ENCODE measurements around the gene ENDOV. TPM values are rescaled to one million over a fixed set of nuclear protein-coding genes. Genes with fewer than 3 reads are reported as not detected.
A peak's percentile ranks its signal among the peaks of the same experiment; 100 is the strongest.

ENDOV gene
- total RNA-seq, 3 donors from 2014 or later = 24.1 to 29.7 (median 24.9) TPM

DNA sequence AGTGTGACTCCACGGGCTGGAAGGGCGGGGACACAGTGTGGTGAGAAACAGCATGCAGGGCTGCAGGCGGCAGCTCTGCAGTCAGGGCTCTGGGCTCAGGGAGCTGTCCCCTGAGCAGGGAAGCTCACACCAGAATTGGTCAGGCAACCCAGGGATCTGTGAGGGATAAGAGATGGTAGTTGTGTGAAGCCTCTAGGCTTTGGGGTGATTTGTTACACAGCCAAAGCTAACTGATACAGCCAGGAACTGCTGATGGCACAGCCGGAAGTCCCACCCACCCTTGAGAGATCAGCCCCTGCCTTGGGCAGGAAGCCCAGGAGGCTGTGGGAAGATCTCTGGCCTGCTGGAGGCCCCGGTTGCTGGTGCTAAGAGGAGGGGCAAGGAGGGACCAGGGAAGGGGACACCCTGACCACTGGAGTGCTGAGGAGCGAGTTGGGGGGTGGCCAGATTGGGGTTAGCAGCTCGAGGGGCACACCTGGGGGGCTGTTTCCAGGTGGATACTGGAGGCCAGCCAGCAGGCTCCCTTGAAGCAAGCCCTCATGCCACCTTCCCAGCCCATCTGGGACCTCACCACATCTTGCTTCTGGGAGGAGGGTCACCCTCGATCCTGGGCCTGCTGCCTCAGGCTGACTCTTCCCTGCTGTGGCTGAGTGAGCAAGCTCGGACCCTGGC lies 36.3 kb downstream of the ENDOV start:
- Histone ChIP-seq H3K36me3 (ENCODE audit: low read depth) (no peaks in the 10 kb centered on the region), H3K4me3 (no peak overlapping the region), H3K9me3 (no peaks in the 10 kb centered on the region), H3K4me1 (ENCODE audit: low read depth) (peaks cover 6% of the 10 kb centered on the region)
- no peak for ATAC-seq
- DNase-seq = no peak
- no peak for TF ChIP-seq CTCF (IDR thresholded peaks at IDR 0.05)
- intact Hi-C loops (cut with DNase I, micrococcal nuclease) = no loop called here

GRCh38 chr17:80452173-80452915 lies 37.4 kb downstream of the ENDOV start:
- ATAC-seq (no peak), DNase-seq (no peak)
- Histone ChIP-seq H3K9me3 (no peaks in the 10 kb centered on the region), H3K4me1 (ENCODE audit: low read depth) (peaks cover 6% of the 10 kb centered on the region), H3K4me3 (no peak overlapping the region), H3K36me3 (ENCODE audit: low read depth) (no peaks in the 10 kb centered on the region)
- no peak for TF ChIP-seq CTCF (IDR thresholded peaks at IDR 0.05)
- intact Hi-C loops (cut with DNase I, micrococcal nuclease) = no loop called here

GRCh38 chr17:80453126-80453997 lies 38.4 kb downstream of the ENDOV start:
- no peak for TF ChIP-seq CTCF (IDR thresholded peaks at IDR 0.05)

DNA sequence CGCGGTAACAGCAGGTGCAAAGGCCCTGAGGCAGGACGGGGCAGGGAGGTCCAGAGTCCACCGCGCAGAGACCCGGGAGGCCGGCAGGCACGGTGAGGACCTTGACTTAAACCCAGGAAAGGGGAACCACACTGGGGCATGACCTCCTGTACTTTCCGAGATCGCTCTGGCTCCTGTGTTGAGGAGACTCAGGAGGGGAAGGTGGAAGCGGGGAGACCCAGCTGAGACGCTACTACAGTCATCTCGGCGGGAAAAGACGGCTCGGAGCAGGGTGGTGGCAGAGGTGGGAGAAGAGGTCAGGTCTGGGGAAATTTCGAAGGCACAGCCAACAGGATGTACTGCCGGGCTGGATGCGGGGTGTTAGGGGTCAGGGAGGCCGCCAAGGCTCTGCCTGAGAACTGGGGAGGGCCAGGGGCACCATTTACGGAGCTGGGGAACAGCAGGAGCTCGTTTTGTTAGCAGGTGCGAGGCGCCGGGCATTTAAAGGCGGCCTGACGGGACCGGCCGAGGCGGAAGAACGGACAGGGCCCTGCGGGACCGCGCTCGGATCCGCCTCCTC lies 39.1 kb downstream of the ENDOV start:
- ATAC-seq = peak; percentile 40
- no peak for TF ChIP-seq CTCF (IDR thresholded peaks at IDR 0.05)
- no peak for DNase-seq

More at GRCh38 chr17:80453126-80453997, 38.4 kb downstream of the ENDOV start:
- H3K4me1 ChIP-seq (ENCODE audit: low read depth) = peaks cover 6% of the 10 kb centered on the region
- H3K4me3 ChIP-seq = no peak overlapping the region
- H3K36me3 ChIP-seq (ENCODE audit: low read depth) = no peaks in the 10 kb centered on the region
- no peaks in the 10 kb centered on the region for H3K9me3 ChIP-seq
- intact Hi-C loops (cut with DNase I, micrococcal nuclease) = no loop called here
- no peak for DNase-seq
- ATAC-seq = no peak

GRCh38 chr17:80454557-80455335 lies 39.8 kb downstream of the ENDOV start:
- Histone ChIP-seq H3K36me3 (ENCODE audit: low read depth) (no peaks in the 10 kb centered on the region), H3K4me1 (ENCODE audit: low read depth) (peaks cover 6% of the 10 kb centered on the region), H3K9me3 (no peaks in the 10 kb centered on the region), H3K4me3 (peak overlapping the region; percentile 72)
- ATAC-seq (peak; percentile 97), DNase-seq (peak; percentile 96 to 98 (median 98))
- intact Hi-C loops (cut with DNase I, micrococcal nuclease) = no loop called here
- no peak for TF ChIP-seq CTCF (IDR thresholded peaks at IDR 0.05)

More for the DNA sequence above, 39.1 kb downstream of the ENDOV start:
- peaks cover 6% of the 10 kb centered on the region for H3K4me1 ChIP-seq (ENCODE audit: low read depth)
- intact Hi-C loops (cut with DNase I, micrococcal nuclease) = no loop called here
- no peaks in the 10 kb centered on the region for H3K9me3 ChIP-seq
- no peaks in the 10 kb centered on the region for H3K36me3 ChIP-seq (ENCODE audit: low read depth)
- peak overlapping the region; percentile 72 for H3K4me3 ChIP-seq
